IPS DF 6.9 (cell line): ENCODE results near the gene CIB1.
A peak's percentile ranks its signal among the peaks of the same experiment; 100 is the strongest.

Experiments
- DNase-seq: peaks from one replicate; pipeline ENCODE4 v3.0.0-alpha.2; 2013; ENCODE audit warnings: low read depth, low spot score
- H3K27ac ChIP-seq: one replicate; pipeline ENCODE4 v1.5.1; 2013; ENCODE audit warnings: low read length, control low read depth
- H3K27me3 ChIP-seq: 2 replicates; pipeline ENCODE4 v1.6.1; 2013; ENCODE audit warnings: mild to moderate bottlenecking, low read length; ENCODE audit not compliant: control insufficient read depth, insufficient read depth
- H3K36me3 ChIP-seq: 2 replicates; pipeline ENCODE4 v1.6.1; 2013; ENCODE audit warnings: low read length; ENCODE audit not compliant: control insufficient read depth, insufficient read depth
- H3K4me1 ChIP-seq: 2 replicates; pipeline ENCODE4 v1.6.1; 2013; ENCODE audit warnings: low read length; ENCODE audit not compliant: control insufficient read depth, insufficient read depth
- H3K4me3 ChIP-seq: 2 replicates; pipeline ENCODE4 v1.5.1; 2013; ENCODE audit warnings: mild to moderate bottlenecking, low read length
- H3K9me3 ChIP-seq: 2 replicates; pipeline ENCODE4 v1.6.1; 2013; ENCODE audit warnings: low read length, inconsistent platforms; ENCODE audit not compliant: control insufficient read depth, insufficient read depth
- WGBS: extraction: QIAGEN DNeasy Blood & Tissue Kit; methylation state at CpG from one replicate; pipeline ENCODE4 v1.1.7; 2013; ENCODE audit warnings: mixed read lengths, missing lambda C conversion rate; ENCODE audit not compliant: insufficient read length, insufficient coverage; 5-methylcytosine and 5-hydroxymethylcytosine counted together

CIB1 gene

DNA sequence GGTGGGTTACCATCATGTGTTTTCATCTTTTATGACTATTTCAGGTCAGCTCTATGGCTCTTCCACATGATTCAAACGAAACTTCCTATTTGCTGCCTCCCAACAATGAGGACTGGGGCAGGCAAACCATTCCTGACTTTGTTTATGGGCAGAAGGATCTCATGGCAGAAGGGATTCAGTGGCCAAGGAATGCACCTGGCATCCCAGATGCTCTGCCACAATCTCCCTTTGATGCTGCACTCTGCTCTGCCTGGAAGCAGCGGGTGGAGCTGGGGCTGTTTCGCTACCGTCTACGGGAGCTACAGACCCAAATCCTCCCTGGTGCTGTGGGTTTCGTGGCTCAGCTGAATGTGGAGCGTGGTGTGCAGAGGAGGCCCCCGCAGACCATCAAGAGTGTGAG, 7.1 kb upstream of the CIB1 start:
- no CpG with 5 or more reads among the region's 8 CpGs for WGBS
- Histone ChIP-seq H3K36me3 (no peaks in the 10 kb centered on the region), H3K27ac (no peak overlapping the region), H3K4me3 (no peak overlapping the region), H3K27me3 (no peaks in the 10 kb centered on the region), H3K4me1 (no peaks in the 10 kb centered on the region), H3K9me3 (no peaks in the 10 kb centered on the region)
- DNase-seq, result no peak

DNA sequence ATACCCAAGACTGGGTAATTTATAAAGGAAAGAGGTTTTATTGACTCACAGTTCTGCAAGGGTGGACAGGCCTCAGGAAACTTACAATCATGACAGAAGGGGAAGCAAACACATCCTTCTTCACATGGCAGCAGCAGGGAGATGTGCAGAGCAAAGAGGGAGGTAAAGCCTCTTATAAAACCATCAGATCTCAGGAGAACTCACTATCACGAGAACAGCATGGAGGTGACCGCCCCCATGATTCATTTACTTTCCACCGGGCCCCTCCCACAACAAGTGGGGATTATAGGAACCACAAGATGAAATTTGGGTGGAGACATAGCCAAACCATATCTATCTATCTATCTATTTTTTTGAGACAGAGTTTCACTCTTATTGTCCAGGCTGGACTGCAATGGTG, 5.6 kb upstream of the CIB1 start:
- no peaks in the 10 kb centered on the region for H3K27me3 ChIP-seq
- H3K27ac ChIP-seq, result no peak overlapping the region
- no peak overlapping the region for H3K4me3 ChIP-seq
- H3K4me1 ChIP-seq, result no peaks in the 10 kb centered on the region
- WGBS, result no CpG with 5 or more reads among the region's 3 CpGs
- no peak for DNase-seq
- no peaks in the 10 kb centered on the region for H3K36me3 ChIP-seq
- H3K9me3 ChIP-seq, result no peaks in the 10 kb centered on the region

DNA sequence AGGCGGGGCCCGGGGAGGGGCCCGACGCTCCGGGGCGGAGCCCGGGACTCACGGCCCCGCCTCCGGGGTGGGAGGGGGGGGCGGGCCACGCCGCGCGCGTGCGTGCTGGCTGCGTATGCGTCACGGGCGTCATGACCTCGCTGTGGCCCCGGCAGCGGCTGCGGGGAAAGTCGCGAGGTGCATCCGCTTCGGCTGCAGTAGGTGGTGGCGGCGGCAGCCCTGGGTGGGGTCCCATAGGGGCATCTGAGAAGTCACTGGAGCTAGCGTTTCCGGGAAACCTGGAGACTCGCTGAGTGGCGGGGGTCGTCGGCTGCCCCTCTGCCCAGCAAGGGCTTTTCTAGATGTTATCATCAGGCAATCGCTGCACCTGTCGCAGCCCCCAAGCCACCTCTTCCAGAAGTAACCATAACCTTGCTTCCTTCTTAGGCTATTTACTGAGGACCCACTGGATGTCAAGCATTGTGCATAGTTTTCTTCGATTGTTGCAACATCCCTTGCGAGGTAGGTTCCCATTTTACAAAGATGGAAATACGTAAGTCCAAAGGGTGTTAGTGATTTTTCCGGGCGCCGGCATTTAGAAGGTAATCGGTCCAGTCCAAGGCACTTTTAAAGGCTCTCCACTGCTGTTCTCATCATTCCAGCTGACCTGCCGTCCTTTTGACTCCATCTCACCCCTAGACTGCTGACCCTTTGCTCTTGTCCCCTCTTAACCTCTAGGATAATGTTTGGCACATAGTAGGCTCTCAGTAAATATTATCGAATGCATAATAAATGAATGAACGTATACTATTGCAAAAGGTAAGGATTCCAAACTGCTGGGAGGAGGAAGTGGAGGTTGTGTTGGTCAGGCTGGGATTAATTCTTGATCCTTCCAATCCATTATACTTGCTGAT, 601 bp upstream of the CIB1 start, which contains the start of gene GDPGP1:
Gene GDPGP1 (plus strand): TSS at position 114 of the 893 bp plus-strand sequence. CDS start 6,700 bp downstream, outside the sequence.
- H3K27ac ChIP-seq, result no peak within 1 kb of the TSS
- no peak for DNase-seq
- no CpG with 5 or more reads among the region's 49 CpGs for WGBS

DNA sequence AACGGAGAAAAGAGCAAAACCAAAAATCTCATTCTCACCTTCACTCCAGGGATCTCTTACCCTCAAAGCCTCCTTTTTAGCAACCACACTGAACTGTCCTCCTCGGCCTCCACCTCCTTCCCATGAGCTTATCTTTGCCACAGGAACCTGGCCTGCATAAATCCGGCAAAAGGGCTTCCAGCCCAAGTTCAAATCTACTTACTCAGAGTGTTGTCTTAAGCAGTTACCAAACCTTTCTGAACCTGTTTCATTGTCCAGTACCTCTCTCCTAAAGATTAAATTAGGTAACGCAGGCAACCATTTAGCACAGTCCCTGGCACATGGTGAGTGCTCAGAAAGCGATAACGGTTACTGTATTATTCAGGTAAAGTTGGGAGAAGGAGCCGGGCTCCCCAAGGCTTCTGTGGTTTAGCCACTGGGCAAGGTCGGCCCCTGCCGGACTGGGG, 777 bp downstream of the CIB1 start:
- Histone ChIP-seq H3K4me3 (peak overlapping the region; percentile 78; the same call in 1 of the 2 replicates), H3K4me1 (no peaks in the 10 kb centered on the region), H3K27me3 (no peaks in the 10 kb centered on the region), H3K27ac (no peak overlapping the region), H3K9me3 (no peaks in the 10 kb centered on the region), H3K36me3 (peaks cover 14% of the 10 kb centered on the region)
- WGBS, result no CpG with 5 or more reads among the region's 9 CpGs
- DNase-seq, result no peak

More for the DNA sequence above, 601 bp upstream of the CIB1 start, which contains the start of gene GDPGP1:
- no peaks in the 10 kb centered on the region for H3K9me3 ChIP-seq
- no peaks in the 10 kb centered on the region for H3K4me1 ChIP-seq
- no peaks in the 10 kb centered on the region for H3K27me3 ChIP-seq
- peak within 1 kb of the TSS; percentile 78; the same call in 1 of the 2 replicates for H3K4me3 ChIP-seq
- H3K36me3 ChIP-seq, result no peaks in the 10 kb centered on the region; the same call in 1 of the 2 replicates

DNA sequence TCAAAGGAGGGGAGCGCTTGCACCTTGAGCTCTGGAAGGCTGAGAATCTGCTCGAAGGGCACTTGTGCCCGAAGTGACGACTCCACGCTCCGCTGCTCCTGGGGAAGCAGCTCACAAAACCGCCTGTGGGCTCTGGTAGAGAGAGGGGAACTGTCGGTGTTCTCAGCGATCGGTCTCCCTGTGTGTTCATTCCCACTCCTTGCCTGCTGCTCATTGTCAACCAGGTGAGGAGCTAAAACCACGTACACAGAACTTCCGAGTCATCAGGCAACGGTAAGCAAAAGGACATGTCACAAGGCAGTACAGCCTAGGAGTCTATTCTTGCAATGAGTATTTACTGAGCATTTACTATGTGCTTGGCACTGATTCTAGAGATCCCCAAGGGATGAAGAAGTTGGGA, 1.5 kb downstream of the CIB1 start:
- no peaks in the 10 kb centered on the region for H3K27me3 ChIP-seq
- H3K9me3 ChIP-seq, result no peaks in the 10 kb centered on the region
- peaks cover 20% of the 10 kb centered on the region for H3K36me3 ChIP-seq
- no peaks in the 10 kb centered on the region for H3K4me1 ChIP-seq
- no CpG with 5 or more reads among the region's 13 CpGs for WGBS
- DNase-seq, result no peak
- H3K27ac ChIP-seq, result no peak overlapping the region
- H3K4me3 ChIP-seq, result no peak overlapping the region

DNA sequence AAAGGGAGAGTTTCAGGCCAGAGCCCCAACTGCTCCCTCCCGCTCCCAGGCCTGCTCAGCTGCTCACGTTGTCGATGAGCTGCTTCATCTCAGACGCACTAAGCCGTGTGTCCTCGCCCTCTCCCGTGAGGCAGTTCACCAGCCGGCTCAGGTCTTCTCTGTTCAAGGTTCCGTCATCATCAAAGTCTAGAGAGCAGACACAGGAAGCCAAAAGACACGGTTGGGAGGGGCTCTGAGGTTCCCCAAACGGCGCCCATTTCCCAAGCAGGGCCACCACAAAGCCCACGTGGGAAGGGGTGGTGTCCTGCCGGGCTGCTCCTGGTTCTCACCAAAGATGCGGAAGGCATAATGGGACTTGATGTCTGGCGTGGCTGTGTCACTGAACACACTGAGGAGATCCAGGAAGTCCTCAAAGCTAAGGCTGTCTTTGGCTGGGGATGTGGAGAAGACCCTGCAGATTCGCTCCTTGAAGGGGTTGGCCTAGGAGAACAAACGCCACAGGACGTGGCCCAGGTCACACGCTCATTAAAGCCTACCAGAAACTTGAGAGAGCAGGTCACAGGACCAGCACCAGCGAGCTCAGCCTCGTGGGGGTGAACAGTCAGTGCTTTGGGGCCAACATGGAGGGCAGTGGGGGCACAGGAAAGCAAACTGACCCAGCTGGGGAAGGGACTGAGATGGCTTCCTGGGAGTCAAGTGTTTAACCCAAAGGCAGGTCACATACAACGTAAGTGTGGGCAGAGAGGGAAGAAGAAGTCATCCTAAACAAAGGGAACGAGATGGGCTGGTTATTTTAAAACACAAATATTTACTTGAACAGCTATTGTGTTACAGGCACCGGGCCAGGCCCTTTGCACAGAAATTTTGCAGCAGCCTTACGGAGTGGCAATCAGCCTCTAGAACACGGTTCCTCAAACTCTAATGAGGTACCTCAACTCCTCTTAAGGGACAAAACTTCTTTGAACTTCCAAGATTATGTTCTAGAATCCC, 2.4 kb downstream of the CIB1 start:
- DNase-seq, result no peak
- Histone ChIP-seq H3K9me3 (no peaks in the 10 kb centered on the region), H3K4me3 (no peak overlapping the region), H3K27ac (no peak overlapping the region), H3K4me1 (no peaks in the 10 kb centered on the region), H3K27me3 (no peaks in the 10 kb centered on the region), H3K36me3 (peaks cover 22% of the 10 kb centered on the region)
- WGBS, result no CpG with 5 or more reads among the region's 27 CpGs

DNA sequence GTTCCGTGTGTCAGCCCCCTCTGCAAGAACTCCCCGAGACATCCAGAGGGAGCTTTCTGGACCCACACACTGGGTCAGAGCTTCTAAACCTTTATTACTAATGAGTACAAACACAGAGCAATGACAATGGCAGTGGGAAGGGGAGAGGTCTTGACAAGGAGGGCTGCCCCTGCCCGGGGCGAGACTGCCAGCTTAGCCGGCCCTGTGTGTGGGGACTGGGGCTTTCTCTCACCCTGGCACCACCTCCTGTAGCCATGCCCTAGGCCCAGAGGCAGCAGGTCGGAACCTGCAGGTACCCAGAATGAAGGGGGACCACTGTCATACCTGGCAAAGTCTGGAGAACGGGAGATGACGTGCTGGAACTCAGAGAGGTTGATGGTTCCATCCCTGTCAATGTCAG, 3.1 kb downstream of the CIB1 start:
- H3K27me3 ChIP-seq, result no peaks in the 10 kb centered on the region
- no peaks in the 10 kb centered on the region for H3K9me3 ChIP-seq
- no peak for DNase-seq
- peaks cover 25% of the 10 kb centered on the region for H3K36me3 ChIP-seq
- no peak overlapping the region for H3K27ac ChIP-seq
- no peaks in the 10 kb centered on the region for H3K4me1 ChIP-seq
- no peak overlapping the region for H3K4me3 ChIP-seq
- no CpG with 5 or more reads among the region's 8 CpGs for WGBS

DNA sequence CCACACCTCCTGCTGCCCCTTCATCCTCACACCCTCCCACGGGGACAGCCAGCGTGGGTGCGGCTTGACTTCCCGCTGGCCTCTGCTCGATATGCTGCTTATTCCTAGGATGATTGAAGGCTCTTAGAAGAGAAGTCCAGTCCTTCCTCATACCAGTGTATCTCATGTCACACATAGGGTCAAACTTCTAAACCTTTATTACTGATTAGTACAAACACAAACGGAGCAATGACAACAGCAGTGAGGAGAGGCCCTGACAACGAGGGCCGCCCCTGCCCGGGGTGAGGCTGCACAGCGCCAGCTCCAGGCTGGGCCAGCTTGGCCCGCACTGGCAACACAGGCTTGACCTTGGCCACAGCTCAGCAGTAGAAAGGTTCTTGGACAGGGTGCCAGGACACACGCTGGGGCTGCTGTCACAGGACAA, 3.7 kb downstream of the CIB1 start:
- no peak overlapping the region for H3K27ac ChIP-seq
- no peak for DNase-seq
- no CpG with 5 or more reads among the region's 12 CpGs for WGBS
- peaks cover 30% of the 10 kb centered on the region for H3K36me3 ChIP-seq
- H3K4me3 ChIP-seq, result no peak overlapping the region
- no peaks in the 10 kb centered on the region for H3K4me1 ChIP-seq
- no peaks in the 10 kb centered on the region for H3K9me3 ChIP-seq
- H3K27me3 ChIP-seq, result no peaks in the 10 kb centered on the region

DNA sequence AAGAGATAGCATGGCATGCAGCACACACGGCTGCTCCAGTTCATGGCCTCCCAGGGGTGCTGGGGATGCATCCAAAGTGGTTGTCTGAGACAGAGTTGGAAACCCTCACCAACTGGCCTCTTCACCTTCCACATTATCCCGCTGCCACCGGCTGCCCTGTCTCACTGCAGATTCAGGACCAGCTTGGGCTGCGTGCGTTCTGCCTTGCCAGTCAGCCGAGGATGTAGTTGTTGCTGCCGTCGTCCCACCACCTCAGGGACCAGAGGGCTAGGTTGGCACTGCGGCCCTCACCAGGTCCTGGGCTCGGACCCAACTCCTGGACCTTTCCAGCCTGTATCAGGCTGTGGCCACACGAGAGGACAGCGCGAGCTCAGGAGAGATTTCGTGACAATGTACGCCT, 4.8 kb downstream of the CIB1 start:
- H3K4me1 ChIP-seq, result no peaks in the 10 kb centered on the region
- WGBS, result no CpG with 5 or more reads among the region's 15 CpGs
- no peak overlapping the region for H3K4me3 ChIP-seq
- H3K27me3 ChIP-seq, result no peaks in the 10 kb centered on the region
- H3K9me3 ChIP-seq, result no peaks in the 10 kb centered on the region
- no peak for DNase-seq
- H3K36me3 ChIP-seq, result peaks cover 39% of the 10 kb centered on the region
- H3K27ac ChIP-seq, result no peak overlapping the region
